ENCODE results near the gene TBC1D22B. TPM values are rescaled to one million over a fixed set of nuclear protein-coding genes. Genes with fewer than 3 reads are reported as not detected.

Gene TBC1D22B
- total and polyA plus RNA-seq, 9 of the 15 experiments (the other 6 are each of a cell fraction or from before 2014, with no cell fraction given): 4.8 to 24.2 (median 13.5) TPM

DNA sequence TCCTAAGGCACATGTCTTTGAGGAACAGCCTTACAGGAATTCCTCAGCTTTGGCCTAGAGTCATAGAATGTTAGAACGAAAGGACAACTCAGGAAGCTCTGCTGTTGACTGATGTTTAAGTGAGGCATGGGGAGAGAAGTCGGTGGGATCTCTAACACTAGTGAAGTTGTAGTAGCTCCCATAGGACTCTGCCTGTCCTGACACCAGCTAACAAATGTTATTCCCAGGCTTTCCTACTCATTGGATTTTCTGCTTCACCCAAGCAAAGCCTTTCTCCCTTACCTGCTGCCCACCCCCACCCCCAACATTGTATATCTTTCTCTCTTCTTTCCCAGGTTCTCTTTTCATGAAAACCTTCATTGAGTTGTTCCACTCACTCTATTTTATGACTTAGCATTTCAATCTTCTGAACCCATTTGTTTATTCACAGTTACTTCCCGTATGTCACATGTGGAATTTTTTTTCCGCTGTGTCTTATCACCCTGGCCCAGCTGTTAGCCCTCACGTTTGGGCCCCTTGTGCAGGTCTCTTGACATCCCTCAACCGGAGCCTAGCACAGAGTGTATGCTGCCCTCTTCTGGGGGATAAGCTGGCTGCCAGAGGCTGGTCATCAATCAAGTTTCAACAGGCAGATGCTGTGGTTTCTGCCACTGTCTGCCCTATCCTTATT, 57.0 kb downstream of the TBC1D22B start (continued):
- TF ChIP-seq SIN3A (IDR thresholded peaks at IDR 0.05; ENCODE audit: borderline replicate concordance in 2 of 2, control insufficient read depth in 1 of 2, low read depth in 2 of 2, low read length in 2 of 2) (peak; percentile 77 to 97; a peak in 3 of 4 replicates), ZFP36 (IDR thresholded peaks at IDR 0.05; ENCODE audit: low read depth, low read length, partially characterized antibody) (peak; percentile 83), MYC (IDR thresholded peaks at IDR 0.05; ENCODE audit: low read depth, low read length) (peak; percentile 95), MYC (CRISPR knock-in tag; IDR thresholded peaks at IDR 0.05; ENCODE audit: borderline replicate concordance, low read depth) (no peak), ARHGAP35 (IDR thresholded peaks at IDR 0.05; ENCODE audit: partially characterized antibody) (no peak), FOXM1 (IDR thresholded peaks at IDR 0.05; ENCODE audit: low read depth) (peak; percentile 95), FOXM1 (CRISPR knock-in tag; IDR thresholded peaks at IDR 0.05; ENCODE audit: low read depth) (no peak), GABPA (tag; conservative IDR thresholded peaks at IDR 0.05; ENCODE audit: low read depth) (peak; percentile 43; the same call in 1 of the 2 replicates), CCNT2 (IDR thresholded peaks at IDR 0.05; ENCODE audit: borderline replicate concordance, extremely low read depth, insufficient read length, low read depth, low read length) (peak; percentile 65), CC2D1A (IDR thresholded peaks at IDR 0.05) (peak; percentile 96), CTBP1 (IDR thresholded peaks at IDR 0.05; ENCODE audit: borderline replicate concordance) (peak; percentile 97), NUFIP1 (IDR thresholded peaks at IDR 0.05; ENCODE audit: partially characterized antibody) (peak; percentile 46), MAFG (tag; conservative IDR thresholded peaks at IDR 0.05) (0 out of 2 replicates have a peak, but pooled peaks have one; percentile 45), ARNT (IDR thresholded peaks at IDR 0.05) (peak; percentile 97 to 99), ATF1 (CRISPR knock-in tag; IDR thresholded peaks at IDR 0.05) (no peak), ATF1 (tag; IDR thresholded peaks at IDR 0.05) (peak; percentile 81), SMAD2 (IDR thresholded peaks at IDR 0.05; ENCODE audit: low read depth, low read length) (no peak), TBP (optimal IDR thresholded peaks at IDR 0.05; ENCODE audit: low read depth, low read length) (peak; percentile 48), TAF1 (IDR thresholded peaks at IDR 0.05; ENCODE audit: control insufficient read depth, extremely low read depth, insufficient read depth, low read length, severe bottlenecking) (peak; percentile 53), ZBTB17 (CRISPR knock-in tag; IDR thresholded peaks at IDR 0.05) (peak; percentile 49; the same call in 1 of the 2 replicates), EP400 (IDR thresholded peaks at IDR 0.05) (peak; percentile 83), PPARD (CRISPR knock-in tag; IDR thresholded peaks at IDR 0.05) (no peak), CBX2 (IDR thresholded peaks at IDR 0.05; ENCODE audit: insufficient read depth, low read length, poor library complexity, severe bottlenecking) (no peak), CHD2 (IDR thresholded peaks at IDR 0.05; ENCODE audit: low read depth, low read length) (peak; percentile 39; the same call in 1 of the 2 replicates), HMGN3 (IDR thresholded peaks at IDR 0.05; ENCODE audit: borderline replicate concordance, extremely low read depth, insufficient read length, low read depth, low read length) (no peak)
- TF ChIP-seq, protein P1, sequence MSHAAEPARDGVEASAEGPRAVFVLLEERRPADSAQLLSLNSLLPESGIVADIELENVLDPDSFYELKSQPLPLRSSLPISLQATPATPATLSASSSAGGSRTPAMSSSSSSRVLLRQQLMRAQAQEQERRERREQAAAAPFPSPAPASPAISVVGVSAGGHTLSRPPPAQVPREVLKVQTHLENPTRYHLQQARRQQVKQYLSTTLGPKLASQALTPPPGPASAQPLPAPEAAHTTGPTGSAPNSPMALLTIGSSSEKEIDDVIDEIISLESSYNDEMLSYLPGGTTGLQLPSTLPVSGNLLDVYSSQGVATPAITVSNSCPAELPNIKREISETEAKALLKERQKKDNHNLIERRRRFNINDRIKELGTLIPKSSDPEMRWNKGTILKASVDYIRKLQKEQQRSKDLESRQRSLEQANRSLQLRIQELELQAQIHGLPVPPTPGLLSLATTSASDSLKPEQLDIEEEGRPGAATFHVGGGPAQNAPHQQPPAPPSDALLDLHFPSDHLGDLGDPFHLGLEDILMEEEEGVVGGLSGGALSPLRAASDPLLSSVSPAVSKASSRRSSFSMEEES (CRISPR knock-in tag; IDR thresholded peaks at IDR 0.05): peak; percentile 66
- TF ChIP-seq, protein P2, sequence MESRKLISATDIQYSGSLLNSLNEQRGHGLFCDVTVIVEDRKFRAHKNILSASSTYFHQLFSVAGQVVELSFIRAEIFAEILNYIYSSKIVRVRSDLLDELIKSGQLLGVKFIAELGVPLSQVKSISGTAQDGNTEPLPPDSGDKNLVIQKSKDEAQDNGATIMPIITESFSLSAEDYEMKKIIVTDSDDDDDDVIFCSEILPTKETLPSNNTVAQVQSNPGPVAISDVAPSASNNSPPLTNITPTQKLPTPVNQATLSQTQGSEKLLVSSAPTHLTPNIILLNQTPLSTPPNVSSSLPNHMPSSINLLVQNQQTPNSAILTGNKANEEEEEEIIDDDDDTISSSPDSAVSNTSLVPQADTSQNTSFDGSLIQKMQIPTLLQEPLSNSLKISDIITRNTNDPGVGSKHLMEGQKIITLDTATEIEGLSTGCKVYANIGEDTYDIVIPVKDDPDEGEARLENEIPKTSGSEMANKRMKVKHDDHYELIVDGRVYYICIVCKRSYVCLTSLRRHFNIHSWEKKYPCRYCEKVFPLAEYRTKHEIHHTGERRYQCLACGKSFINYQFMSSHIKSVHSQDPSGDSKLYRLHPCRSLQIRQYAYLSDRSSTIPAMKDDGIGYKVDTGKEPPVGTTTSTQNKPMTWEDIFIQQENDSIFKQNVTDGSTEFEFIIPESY (CRISPR knock-in tag; IDR thresholded peaks at IDR 0.05): peak; percentile 82
